EL (cell line): ENCODE results near the gene EPDR1.

Experiments used
- DNase-seq: peaks from one replicate; pipeline ENCODE4 v3.0.0-alpha.2; 2016

EPDR1 gene

DNA sequence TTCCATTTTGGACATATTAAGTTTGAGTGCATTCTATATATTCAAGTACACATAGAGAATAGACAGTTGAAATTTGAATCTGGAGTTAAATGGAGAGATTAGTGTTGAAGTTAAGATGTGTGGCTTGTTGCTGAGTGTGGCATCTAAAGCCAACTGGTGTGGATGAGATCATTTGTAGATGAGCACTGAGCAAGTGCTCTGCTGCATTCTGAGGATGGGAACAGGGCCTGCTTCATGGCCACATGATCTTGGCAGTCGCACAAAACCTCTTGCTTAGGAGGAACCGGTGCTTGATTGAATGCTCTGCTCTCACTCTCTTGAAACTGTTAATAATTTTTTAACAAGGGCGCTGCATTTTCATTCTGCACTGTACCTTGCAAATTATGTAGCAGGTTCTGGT is 62.0 kb downstream of the EPDR1 start:
- DNase-seq, result no peak

DNA sequence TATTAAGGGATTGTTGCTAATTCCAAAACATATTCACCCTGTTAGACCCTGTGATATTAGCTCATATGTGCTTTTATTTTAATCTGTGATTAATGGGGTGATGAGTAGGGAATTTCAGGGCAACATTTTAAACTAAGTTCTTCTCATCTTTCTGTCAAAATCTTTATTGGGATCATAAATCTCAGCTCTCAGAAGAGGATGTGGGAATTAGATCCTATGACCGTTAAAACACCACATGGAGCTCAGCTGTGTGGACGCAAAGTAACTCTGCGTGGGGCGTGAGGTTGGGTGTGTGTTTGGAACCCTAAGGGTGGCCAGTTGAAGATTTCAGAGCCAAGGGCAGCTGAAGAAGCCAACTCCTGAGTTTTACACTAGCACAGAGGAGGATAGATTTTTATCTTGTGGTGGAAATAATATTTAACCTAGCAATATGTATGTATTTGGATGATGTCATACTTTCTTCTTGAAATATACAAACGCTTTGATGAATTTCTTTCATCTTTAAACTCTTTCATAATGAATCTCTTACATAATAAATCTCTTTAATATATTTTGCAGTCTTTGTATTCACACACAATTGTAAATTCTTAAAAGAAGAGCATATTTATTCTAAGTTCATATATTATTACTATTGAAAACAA is 64.4 kb downstream of the EPDR1 start:
- DNase-seq, result no peak

DNA sequence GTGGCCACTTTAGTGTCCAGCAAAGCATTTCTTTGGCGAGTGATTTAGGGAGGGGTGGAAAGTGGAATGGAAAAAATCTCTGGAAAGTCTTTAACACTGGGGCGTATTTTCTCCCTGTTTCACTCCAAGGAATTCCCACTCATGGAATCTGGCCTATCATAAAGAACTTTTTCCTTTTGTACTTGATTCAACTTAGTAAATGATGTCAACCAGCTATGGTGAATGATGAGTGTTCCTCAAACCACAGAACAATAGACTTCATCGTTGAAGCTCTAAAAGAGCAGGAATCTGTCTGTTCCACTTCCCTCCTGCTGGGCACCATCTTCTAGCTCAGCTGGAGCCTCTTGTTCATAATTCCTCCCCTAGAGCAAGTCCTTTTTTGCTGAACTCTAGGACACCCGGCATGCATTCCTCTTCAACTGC is 66.5 kb downstream of the EPDR1 start:
- DNase-seq, result no peak

DNA sequence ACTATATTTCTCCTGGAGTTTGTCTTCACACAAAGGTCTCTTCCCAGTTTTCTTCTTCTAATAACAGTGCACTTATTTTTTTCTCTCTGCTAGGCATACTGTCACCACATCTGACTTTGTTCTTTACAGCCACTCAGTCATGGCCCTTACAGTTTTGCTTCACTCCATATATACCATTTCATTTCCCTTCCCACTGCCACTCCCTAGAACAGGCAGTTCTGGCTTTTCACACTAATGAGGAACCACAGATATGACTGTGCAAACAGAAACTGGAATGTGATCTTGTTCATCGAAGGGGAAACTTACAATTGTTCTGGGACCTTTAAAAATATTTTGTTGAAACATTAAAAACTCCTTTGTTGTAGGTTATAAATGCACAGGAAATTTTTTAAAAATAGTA is 67.3 kb downstream of the EPDR1 start:
- no peak for DNase-seq

DNA sequence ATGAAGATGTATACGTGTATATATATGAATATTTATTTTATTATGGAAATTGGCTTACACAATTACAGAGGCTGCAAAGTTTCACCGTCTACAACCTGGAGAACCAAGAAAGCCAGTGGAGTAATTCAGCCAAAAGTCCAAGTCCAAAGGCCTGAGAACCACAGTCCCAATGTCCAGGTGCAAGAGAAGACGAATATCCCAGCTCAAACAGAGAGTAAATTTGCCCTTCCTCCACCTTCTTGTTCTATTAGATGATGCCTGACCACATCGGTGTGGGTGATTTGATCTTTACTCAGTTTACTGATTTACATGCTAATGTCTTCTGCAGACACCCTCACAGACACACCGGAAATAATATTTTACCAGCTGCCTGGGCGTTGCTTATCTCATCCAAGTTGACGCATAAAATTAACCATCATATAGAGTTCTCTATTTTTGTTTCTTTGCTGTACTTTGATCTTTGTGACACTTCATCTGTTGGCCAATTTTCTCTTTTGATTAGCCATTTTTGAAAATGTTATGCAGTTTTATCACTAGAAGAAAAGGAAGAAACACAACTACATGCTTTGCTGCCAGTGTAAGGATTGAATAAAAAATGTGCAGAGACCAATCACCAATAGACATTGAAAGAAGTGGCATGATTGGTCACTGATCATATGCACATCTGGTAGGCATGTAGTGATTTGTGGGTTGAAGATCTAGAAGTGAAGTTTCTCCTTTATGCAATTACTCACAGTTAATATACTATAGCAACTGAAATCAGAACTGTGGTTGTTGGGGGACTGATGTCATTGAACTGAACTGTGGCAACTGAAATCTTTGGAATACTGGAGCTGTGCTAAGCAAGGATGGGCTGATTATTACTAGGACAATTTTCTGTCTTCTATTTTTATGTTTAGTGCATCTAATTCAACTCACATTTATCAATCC is 68.5 kb downstream of the EPDR1 start:
- no peak for DNase-seq

DNA sequence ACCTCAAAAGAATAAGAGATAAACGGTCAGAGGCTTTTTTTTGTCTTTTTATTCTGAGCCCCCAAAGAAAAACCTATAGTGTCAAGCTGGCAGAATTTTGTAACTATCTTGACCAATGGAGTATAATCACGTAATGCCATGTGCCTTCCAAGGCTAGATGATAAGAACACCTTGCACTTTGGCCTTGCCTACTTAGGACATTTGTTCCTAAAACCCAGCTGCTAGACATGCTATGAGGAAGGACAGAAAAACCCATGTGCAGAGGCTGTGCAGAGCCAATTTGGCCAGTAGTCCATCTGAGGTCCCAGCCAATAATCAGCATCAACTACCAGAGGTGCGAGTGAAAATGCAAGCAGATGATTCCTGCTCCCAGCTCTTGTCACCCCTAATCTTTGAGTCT is 69.9 kb downstream of the EPDR1 start:
- no peak for DNase-seq

DNA sequence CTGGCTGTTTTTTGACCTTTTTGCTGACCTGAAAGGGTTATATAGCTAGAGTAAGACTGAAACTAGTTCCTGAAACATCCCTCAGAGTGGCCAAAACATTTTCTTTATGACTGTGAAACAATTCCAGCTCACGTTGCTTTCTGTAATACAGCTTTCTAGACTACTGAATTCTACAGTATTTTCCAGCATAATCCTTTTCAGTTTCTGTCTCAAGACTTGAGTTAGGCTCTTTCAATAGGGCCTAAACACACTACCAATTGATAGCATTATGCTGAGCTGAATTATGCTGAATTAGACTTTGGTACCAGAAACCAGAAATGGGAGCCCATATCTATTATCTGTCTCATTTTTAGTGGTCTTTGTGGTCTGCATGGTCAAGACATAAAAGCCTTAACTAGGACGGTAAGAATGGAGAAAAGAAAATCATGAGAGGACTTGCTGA is 72.6 kb downstream of the EPDR1 start:
- DNase-seq, result no peak

DNA sequence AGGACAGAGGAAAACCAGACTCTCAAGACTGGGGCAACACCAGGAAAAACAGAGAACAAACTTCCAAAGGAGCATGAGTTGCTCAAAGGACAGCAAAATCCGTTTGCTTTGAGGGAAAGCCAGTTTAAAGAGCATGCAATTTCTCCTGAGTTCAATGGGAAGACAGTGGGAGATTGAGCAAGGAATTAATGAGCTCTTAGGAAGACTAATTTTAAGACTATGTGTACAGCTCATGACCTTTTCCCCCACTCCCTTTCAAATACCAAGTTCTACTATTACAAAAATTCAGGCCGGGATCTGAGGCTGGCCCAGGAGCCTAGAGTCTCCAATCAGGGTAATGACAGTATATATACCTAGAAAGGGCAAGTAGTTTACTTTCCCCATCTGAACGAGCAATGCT is 79.2 kb downstream of the EPDR1 start:
- no peak for DNase-seq

DNA sequence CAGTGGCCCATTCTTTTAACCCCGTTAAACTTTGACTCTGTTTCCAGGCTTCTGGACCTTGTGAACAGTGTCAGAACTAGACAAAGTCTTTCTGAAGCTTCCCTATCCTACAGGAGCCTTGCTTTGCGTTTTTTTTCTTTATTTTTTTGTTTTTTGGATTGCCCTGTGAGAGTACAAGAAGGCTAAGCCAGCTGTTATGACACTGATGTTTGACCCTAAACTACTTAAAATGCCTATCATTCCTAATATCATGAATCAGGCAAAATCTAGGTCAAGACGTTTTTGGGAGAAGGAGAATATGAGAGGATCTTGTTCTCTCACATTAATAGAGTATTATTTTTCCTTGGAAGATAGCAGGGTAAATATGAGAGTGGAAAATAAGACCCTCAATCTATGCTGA is 79.8 kb downstream of the EPDR1 start:
- no peak for DNase-seq
